ENCODE measurements around the gene CFLAR. TPM values are rescaled to one million over a fixed set of nuclear protein-coding genes. Genes with fewer than 3 reads are reported as not detected.

CFLAR gene
- total RNA-seq, 3 donors from 2014 or later (not counting 1 experiment from before 2014, with no cell fraction given), result 415 to 542 (median 445) TPM

DNA sequence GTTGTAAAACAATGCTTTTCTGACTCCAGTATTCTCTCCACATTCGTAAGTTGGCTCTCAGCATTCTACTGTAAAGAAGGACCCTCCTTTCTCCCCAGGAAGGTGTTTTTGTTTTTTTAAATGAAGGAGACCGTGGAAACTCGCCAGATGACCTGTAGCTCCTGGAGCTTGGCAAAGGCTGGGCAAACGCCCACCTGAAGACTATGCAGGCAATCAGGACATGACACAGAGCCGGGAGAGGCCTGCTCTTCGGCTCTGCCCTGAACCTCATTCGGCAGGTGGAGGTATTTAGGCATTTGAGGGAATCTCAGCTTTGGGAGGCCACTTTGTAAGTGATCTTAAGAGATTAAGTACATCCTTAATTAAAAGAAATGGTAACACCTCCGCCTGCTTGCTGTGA, 84.4 kb downstream of the CFLAR start:
- H3K4me3 ChIP-seq (ENCODE audit: low read length), result no peak overlapping the region
- no peaks in the 10 kb centered on the region for H3K9me3 Mint-ChIP-seq
- TF ChIP-seq, protein P1, sequence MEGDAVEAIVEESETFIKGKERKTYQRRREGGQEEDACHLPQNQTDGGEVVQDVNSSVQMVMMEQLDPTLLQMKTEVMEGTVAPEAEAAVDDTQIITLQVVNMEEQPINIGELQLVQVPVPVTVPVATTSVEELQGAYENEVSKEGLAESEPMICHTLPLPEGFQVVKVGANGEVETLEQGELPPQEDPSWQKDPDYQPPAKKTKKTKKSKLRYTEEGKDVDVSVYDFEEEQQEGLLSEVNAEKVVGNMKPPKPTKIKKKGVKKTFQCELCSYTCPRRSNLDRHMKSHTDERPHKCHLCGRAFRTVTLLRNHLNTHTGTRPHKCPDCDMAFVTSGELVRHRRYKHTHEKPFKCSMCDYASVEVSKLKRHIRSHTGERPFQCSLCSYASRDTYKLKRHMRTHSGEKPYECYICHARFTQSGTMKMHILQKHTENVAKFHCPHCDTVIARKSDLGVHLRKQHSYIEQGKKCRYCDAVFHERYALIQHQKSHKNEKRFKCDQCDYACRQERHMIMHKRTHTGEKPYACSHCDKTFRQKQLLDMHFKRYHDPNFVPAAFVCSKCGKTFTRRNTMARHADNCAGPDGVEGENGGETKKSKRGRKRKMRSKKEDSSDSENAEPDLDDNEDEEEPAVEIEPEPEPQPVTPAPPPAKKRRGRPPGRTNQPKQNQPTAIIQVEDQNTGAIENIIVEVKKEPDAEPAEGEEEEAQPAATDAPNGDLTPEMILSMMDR (IDR thresholded peaks at IDR 0.05), result no peak
- peak overlapping the region; percentile 22 for H3K4me3 Mint-ChIP-seq
- no peaks in the 10 kb centered on the region for H3K27me3 Mint-ChIP-seq (ENCODE audit: low read depth in 2 of 2)
- H3K36me3 Mint-ChIP-seq, result peaks cover 27% of the 10 kb centered on the region
- peaks cover 16% of the 10 kb centered on the region for H3K4me1 ChIP-seq (ENCODE audit: control insufficient read depth, insufficient read depth, low read length)
- peaks cover 68% of the 10 kb centered on the region for H3K36me3 ChIP-seq (ENCODE audit: control insufficient read depth, insufficient read depth, low read length)
- intact Hi-C loops (cut with micrococcal nuclease), result no loop called here
- H3K9me3 ChIP-seq (ENCODE audit: control insufficient read depth, insufficient read depth, low read length), result no peaks in the 10 kb centered on the region
- 96% methylated on average over 6 of the region's 8 CpGs for WGBS (ENCODE audit: insufficient coverage)
- ATAC-seq (no peak), DNase-seq (no peak)
- H3K27ac ChIP-seq (ENCODE audit: low read length), result no peak overlapping the region
- H3K27ac Mint-ChIP-seq, result peak overlapping the region; percentile 68 to 98
- H3K27me3 ChIP-seq (ENCODE audit: control insufficient read depth, insufficient read depth, low read length), result no peaks in the 10 kb centered on the region
- peaks cover 41 to 48% of the 10 kb centered on the region in 2 donors for H3K4me1 Mint-ChIP-seq

DNA sequence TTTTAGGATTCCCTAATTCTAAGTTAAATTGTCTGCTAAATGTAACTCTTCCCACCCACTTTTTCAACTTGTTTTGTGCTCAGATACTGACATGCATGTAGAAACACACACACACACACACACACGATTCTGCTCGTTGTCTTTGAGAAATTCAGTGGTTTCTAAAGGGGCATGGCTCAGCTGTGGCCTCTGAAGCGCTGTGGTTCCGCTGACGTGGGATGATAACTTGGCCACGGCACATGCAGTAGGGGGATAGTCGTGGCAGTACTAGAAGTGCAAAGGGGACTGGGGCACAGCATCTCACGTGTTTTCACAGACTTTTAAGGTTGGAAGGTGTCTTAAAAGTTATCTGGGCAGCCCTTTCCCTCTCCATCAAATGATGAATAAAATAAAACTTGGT, 85.4 kb downstream of the CFLAR start:
- peaks cover 35 to 37% of the 10 kb centered on the region in 2 donors for H3K4me1 Mint-ChIP-seq
- intact Hi-C loops (cut with micrococcal nuclease), result no loop called here
- DNase-seq (peak in 1 of 2 donors; percentile 41), ATAC-seq (peak; percentile 76 to 96 (median 89))
- H3K27me3 ChIP-seq (ENCODE audit: control insufficient read depth, insufficient read depth, low read length), result no peaks in the 10 kb centered on the region
- TF ChIP-seq, protein P1 (IDR thresholded peaks at IDR 0.05), result no peak
- 56% methylated on average over 8 of the region's 8 CpGs for WGBS (ENCODE audit: insufficient coverage)
- H3K27me3 Mint-ChIP-seq (ENCODE audit: low read depth in 2 of 2), result no peaks in the 10 kb centered on the region
- H3K27ac Mint-ChIP-seq, result peak overlapping the region; percentile 77 to 98
- peaks cover 7% of the 10 kb centered on the region for H3K4me1 ChIP-seq (ENCODE audit: control insufficient read depth, insufficient read depth, low read length)
- no peak overlapping the region for H3K4me3 ChIP-seq (ENCODE audit: low read length)
- no peaks in the 10 kb centered on the region for H3K9me3 ChIP-seq (ENCODE audit: control insufficient read depth, insufficient read depth, low read length)
- H3K36me3 ChIP-seq (ENCODE audit: control insufficient read depth, insufficient read depth, low read length), result peaks cover 65% of the 10 kb centered on the region
- H3K9me3 Mint-ChIP-seq, result no peaks in the 10 kb centered on the region
- H3K27ac ChIP-seq (ENCODE audit: low read length), result peak overlapping the region; percentile 21
- peak overlapping the region; percentile 51 for H3K4me3 Mint-ChIP-seq
- H3K36me3 Mint-ChIP-seq, result peaks cover 32% of the 10 kb centered on the region

DNA sequence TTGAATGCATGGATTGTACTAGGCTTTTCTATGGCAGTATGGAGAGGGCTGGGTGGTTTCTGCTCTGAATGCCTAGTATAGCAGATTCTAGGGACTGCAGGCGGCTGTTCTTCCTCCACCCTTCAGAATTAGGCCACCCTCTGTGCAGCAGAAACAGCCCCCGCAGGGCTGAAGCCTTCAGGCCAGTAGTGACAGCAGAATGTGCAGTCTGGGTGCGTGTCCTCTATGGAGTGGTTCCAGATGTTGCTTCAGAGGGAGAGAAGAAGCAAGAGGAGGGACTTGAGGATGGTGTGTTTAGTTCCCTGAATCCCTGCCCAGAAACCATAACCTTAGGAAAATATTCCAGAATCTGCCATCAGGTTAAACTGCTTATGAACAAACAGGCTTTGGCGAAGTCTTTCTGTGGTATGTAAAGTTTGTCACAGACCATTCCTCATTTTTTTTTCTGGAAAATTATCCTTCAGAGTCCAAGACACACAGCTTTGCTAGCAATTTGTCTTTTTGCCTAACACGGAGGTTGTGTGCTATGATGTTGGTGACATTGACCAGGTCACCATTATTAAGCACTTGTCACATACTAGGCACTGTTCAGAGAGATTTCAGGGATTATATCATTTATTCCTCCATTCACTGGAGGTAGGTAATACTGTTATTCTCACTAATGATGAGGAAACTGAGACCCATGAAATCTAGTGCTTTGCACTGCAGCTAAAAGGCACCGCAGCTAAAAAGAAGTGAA, 88.1 kb downstream of the CFLAR start:
- no peaks in the 10 kb centered on the region for H3K9me3 ChIP-seq (ENCODE audit: control insufficient read depth, insufficient read depth, low read length)
- H3K4me3 ChIP-seq (ENCODE audit: low read length), result no peak overlapping the region
- peaks cover 66% of the 10 kb centered on the region for H3K36me3 ChIP-seq (ENCODE audit: control insufficient read depth, insufficient read depth, low read length)
- no peaks in the 10 kb centered on the region for H3K9me3 Mint-ChIP-seq
- ATAC-seq (no peak), DNase-seq (no peak)
- no peaks in the 10 kb centered on the region for H3K27me3 ChIP-seq (ENCODE audit: control insufficient read depth, insufficient read depth, low read length)
- 94% methylated on average over 6 of the region's 6 CpGs for WGBS (ENCODE audit: insufficient coverage)
- H3K4me1 ChIP-seq (ENCODE audit: control insufficient read depth, insufficient read depth, low read length), result peaks cover 4% of the 10 kb centered on the region
- H3K4me1 Mint-ChIP-seq, result peaks cover 28 to 30% of the 10 kb centered on the region in 2 donors
- no peak overlapping the region for H3K27ac ChIP-seq (ENCODE audit: low read length)
- H3K36me3 Mint-ChIP-seq, result peaks cover 33% of the 10 kb centered on the region
- intact Hi-C loops (cut with micrococcal nuclease), result no loop called here
- TF ChIP-seq, protein P1 (IDR thresholded peaks at IDR 0.05), result no peak
- H3K27ac Mint-ChIP-seq, result peak overlapping the region; percentile 15 to 98
- H3K4me3 Mint-ChIP-seq, result no peak overlapping the region
- H3K27me3 Mint-ChIP-seq (ENCODE audit: low read depth in 2 of 2), result no peaks in the 10 kb centered on the region

All from natural killer cell (primary cell).